ENCODE results near the gene MAP1S. TPM values are rescaled to one million over a fixed set of nuclear protein-coding genes. Genes with fewer than 3 reads are reported as not detected.

Gene MAP1S
- total RNA-seq: 10 to 100 TPM; 18.1 to 21.4 TPM
- 22.1 TPM for polyA plus RNA-seq (2013, experiment 1 of 2)
- 23.2 TPM for polyA plus RNA-seq (2013, experiment 2 of 2)
- 9.8 to 65.0 (median 39.5) reads per million in 172 experiments for total RNA-seq

- Mint-ChIP-seq H3K36me3 (ENCODE audit: low read depth) (peaks cover 35% of the 10 kb centered on the region), H3K27ac (peak within 1 kb of the TSS; percentile 90), H3K27me3 (no peaks in the 10 kb centered on the region), H3K4me1 (ENCODE audit: low read depth) (peaks cover 36% of the 10 kb centered on the region), H3K9me3 (no peaks in the 10 kb centered on the region), H3K4me3 (peak within 1 kb of the TSS; percentile 95)
- H3K4me1 ChIP-seq (ENCODE audit: insufficient read depth, low read length): peaks cover 39% of the 10 kb centered on the region
- H3K9me3 ChIP-seq (ENCODE audit: control insufficient read depth in 1 of 2, insufficient read depth in 1 of 2, low read length in 2 of 2): no peaks in the 10 kb centered on the region
- intact Hi-C loops (cut with DNase I, micrococcal nuclease): loop anchor here (1.0 to 5.0 kb wide), 2 partner anchors 28 to 162 kb away; partner anchors contain the start of gene COLGALT1 (in 1 of the 2)
- H3K36me3 ChIP-seq (ENCODE audit: insufficient read depth, low read length): peaks cover 8% of the 10 kb centered on the region
- ATAC-seq (ENCODE audit: poor library complexity) (peak; percentile 88), DNase-seq (peak; percentile 26 to 74 (median 52))
- CTCF ChIA-PET: interaction anchor here (1.5 to 2.1 kb wide), 2 partner anchors 136 to 213 kb away, joined by 5 to 9 read pairs; partner anchors contain the start of gene CCDC124
- TF ChIP-seq CTCF (IDR thresholded peaks at IDR 0.05): no peak
- H3K4me3 ChIP-seq (ENCODE audit: low read length): peak within 1 kb of the TSS; percentile 92
- no peaks in the 10 kb centered on the region for H3K27me3 ChIP-seq (ENCODE audit: control insufficient read depth in 1 of 2, insufficient read depth in 2 of 2, low read length in 2 of 2)
- H3K27ac ChIP-seq (ENCODE audit: low read depth in 1 of 2, low read length in 2 of 2): no peak within 1 kb of the TSS
- POLR2A ChIA-PET: interaction anchor here (1.1 to 3.2 kb wide), 11 partner anchors 22 to 300 kb away, joined by 3 to 19 read pairs (median 6); partner anchors contain the start of genes CCDC124, FCHO1, JAK3 and MVB12A
Measured at GRCh38 chr19:17718947-17719711, at the start of gene MAP1S. Gene MAP1S, plus strand, starts transcription at chr19:17719480. Its CDS starts 23 bp downstream, at chr19:17719503.

GRCh38 chr19:17671906-17672305 lies 47.4 kb upstream of the MAP1S start:
- Histone ChIP-seq H3K27me3 (ENCODE audit: control insufficient read depth in 1 of 2, insufficient read depth in 2 of 2, low read length in 2 of 2) (peaks cover 0 to 4% of the 10 kb centered on the region in 2 experiments), H3K4me1 (ENCODE audit: insufficient read depth, low read length) (no peaks in the 10 kb centered on the region), H3K9me3 (ENCODE audit: control insufficient read depth in 1 of 2, insufficient read depth in 1 of 2, low read length in 2 of 2) (no peaks in the 10 kb centered on the region), H3K4me3 (ENCODE audit: low read length) (no peak overlapping the region), H3K27ac (ENCODE audit: low read depth in 1 of 2, low read length in 2 of 2) (no peak overlapping the region), H3K36me3 (ENCODE audit: insufficient read depth, low read length) (no peaks in the 10 kb centered on the region)
- no peak overlapping the region for H3K4me3 Mint-ChIP-seq
- no peak for ATAC-seq (ENCODE audit: poor library complexity)
- DNase-seq: peak in 3 of 14 experiments; percentile 24 to 47 (median 25)
- ChIA-PET POLR2A (no interaction called here), CTCF (no interaction called here)
- no peaks in the 10 kb centered on the region for H3K4me1 Mint-ChIP-seq (ENCODE audit: low read depth)
- no peak overlapping the region for H3K27ac Mint-ChIP-seq
- peaks cover 19% of the 10 kb centered on the region for H3K27me3 Mint-ChIP-seq
- intact Hi-C loops (cut with DNase I, micrococcal nuclease): no loop called here
- H3K9me3 Mint-ChIP-seq: peaks cover 2% of the 10 kb centered on the region
- TF ChIP-seq CTCF (IDR thresholded peaks at IDR 0.05): no peak
- H3K36me3 Mint-ChIP-seq (ENCODE audit: low read depth): no peaks in the 10 kb centered on the region

- ATAC-seq (ENCODE audit: poor library complexity) (no peak), DNase-seq (no peak)
- Histone ChIP-seq H3K4me1 (ENCODE audit: insufficient read depth, low read length) (no peaks in the 10 kb centered on the region), H3K9me3 (ENCODE audit: control insufficient read depth in 1 of 2, insufficient read depth in 1 of 2, low read length in 2 of 2) (no peaks in the 10 kb centered on the region), H3K4me3 (ENCODE audit: low read length) (no peak overlapping the region), H3K27ac (ENCODE audit: low read depth in 1 of 2, low read length in 2 of 2) (no peak overlapping the region), H3K36me3 (ENCODE audit: insufficient read depth, low read length) (no peaks in the 10 kb centered on the region), H3K27me3 (ENCODE audit: control insufficient read depth in 1 of 2, insufficient read depth in 2 of 2, low read length in 2 of 2) (peaks cover 0 to 9% of the 10 kb centered on the region in 2 experiments)
- H3K36me3 Mint-ChIP-seq (ENCODE audit: low read depth): no peaks in the 10 kb centered on the region
- no peak for TF ChIP-seq CTCF (IDR thresholded peaks at IDR 0.05)
- peaks cover 34% of the 10 kb centered on the region for H3K27me3 Mint-ChIP-seq
- H3K9me3 Mint-ChIP-seq: peaks cover 2% of the 10 kb centered on the region
- intact Hi-C loops (cut with DNase I, micrococcal nuclease): no loop called here
- H3K4me1 Mint-ChIP-seq (ENCODE audit: low read depth): no peaks in the 10 kb centered on the region
- no peak overlapping the region for H3K27ac Mint-ChIP-seq
- ChIA-PET CTCF (no interaction called here), POLR2A (no interaction called here)
- no peak overlapping the region for H3K4me3 Mint-ChIP-seq
Measured at GRCh38 chr19:17673937-17674799, 45.1 kb upstream of the MAP1S start.
